GM12873 (cell line): ENCODE measurements around the gene NEK11.

Experiments used
- CTCF ChIP-seq: IDR thresholded peaks from 2 replicates; pipeline ENCODE4 v1.5.1; 2012; ENCODE audit warnings: low read depth, mild to moderate bottlenecking, moderate library complexity, low read length, control low read depth; ENCODE audit not compliant: insufficient read depth; ENCODE audit errors: missing control alignments

NEK11 gene

GRCh38 chr3:131356006-131356595 lies 329.4 kb downstream of the NEK11 start:
- no peak for TF ChIP-seq CTCF

GRCh38 chr3:131357275-131357674 lies 330.6 kb downstream of the NEK11 start:
- no peak for TF ChIP-seq CTCF

- TF ChIP-seq CTCF: no peak
These were observed 333.6 kb downstream of the NEK11 start for GRCh38 chr3:131360191-131360755.

- no peak for TF ChIP-seq CTCF
These were observed 335.1 kb downstream of the NEK11 start for GRCh38 chr3:131361464-131362421.

DNA sequence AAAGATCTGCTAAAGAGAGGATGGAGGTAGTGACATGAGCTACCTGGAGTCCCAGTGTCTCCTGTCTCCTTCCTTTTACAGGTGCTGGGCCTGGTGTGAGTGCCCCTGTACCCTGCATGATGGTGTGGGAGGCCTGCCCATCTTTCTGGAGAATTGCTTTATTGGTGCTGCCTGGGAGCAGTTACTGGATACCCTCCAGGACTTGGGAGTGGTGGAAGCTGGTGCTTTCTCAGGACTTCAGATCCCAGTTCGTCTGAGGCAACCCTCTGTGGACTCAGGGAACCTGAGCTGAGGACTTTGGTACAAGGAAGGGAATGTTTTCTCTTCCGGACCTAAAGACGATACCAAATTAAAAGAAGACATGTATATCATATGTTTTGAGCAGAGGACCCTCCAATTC lies 336.6 kb downstream of the NEK11 start:
- no peak for TF ChIP-seq CTCF

GRCh38 chr3:131370935-131371687 lies 344.4 kb downstream of the NEK11 start:
- no peak for TF ChIP-seq CTCF
